GM21737 (cell line): Measurements from ENCODE around the gene GJC2.
"Not testable (repeated sequence)": the region's sequence is repeated elsewhere in the genome, so short reads cannot be mapped to it uniquely, and the experiment has no call there.

ENCODE experiments used
- ATAC-seq: cut with Tn5 transposase; IDR thresholded peaks from one replicate; pipeline ENCODE4 v1.9.1; 2021; ENCODE audit warnings: mild to moderate bottlenecking, moderate library complexity; ENCODE audit not compliant: unreplicated experiment

Gene GJC2

GRCh38 chr1:228170666-228171065, 20.9 kb downstream of the GJC2 start:
- ATAC-seq = no peak

- ATAC-seq = no peak
These were observed 21.6 kb downstream of the GJC2 start for GRCh38 chr1:228171221-228171891.

- ATAC-seq = no peak
These were observed 23.1 kb downstream of the GJC2 start for GRCh38 chr1:228172591-228173527.

- ATAC-seq = not testable (repeated sequence)
These were observed 24.1 kb downstream of the GJC2 start for GRCh38 chr1:228173528-228174481.

GRCh38 chr1:228174482-228175315, 25.0 kb downstream of the GJC2 start:
- no peak for ATAC-seq

GRCh38 chr1:228175316-228176023, 25.7 kb downstream of the GJC2 start:
- no peak for ATAC-seq

GRCh38 chr1:228176024-228176395, 26.3 kb downstream of the GJC2 start:
- ATAC-seq = no peak

GRCh38 chr1:228176461-228177182, 26.9 kb downstream of the GJC2 start:
- ATAC-seq = no peak

GRCh38 chr1:228177183-228177475, 27.4 kb downstream of the GJC2 start:
- no peak for ATAC-seq

GRCh38 chr1:228177721-228178710, 28.3 kb downstream of the GJC2 start:
- no peak for ATAC-seq

GRCh38 chr1:228178737-228179684, 29.3 kb downstream of the GJC2 start:
- no peak for ATAC-seq

- no peak for ATAC-seq
These were observed 30.7 kb downstream of the GJC2 start for GRCh38 chr1:228180271-228180958.

GRCh38 chr1:228180959-228181644, 31.4 kb downstream of the GJC2 start:
- ATAC-seq = no peak

- no peak for ATAC-seq
These were observed 31.9 kb downstream of the GJC2 start for GRCh38 chr1:228181645-228182034.

GRCh38 chr1:228182296-228183030, 32.7 kb downstream of the GJC2 start:
- ATAC-seq = no peak
